Cortex of kidney (tissue), 1 donor: ENCODE measurements around the gene PHF5A.

Source experiments
- DNase-seq: peaks from one replicate; lab custom pipeline; 2025; lab: John Stamatoyannopoulos, UW

The PHF5A gene, protein sequence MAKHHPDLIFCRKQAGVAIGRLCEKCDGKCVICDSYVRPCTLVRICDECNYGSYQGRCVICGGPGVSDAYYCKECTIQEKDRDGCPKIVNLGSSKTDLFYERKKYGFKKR

DNA sequence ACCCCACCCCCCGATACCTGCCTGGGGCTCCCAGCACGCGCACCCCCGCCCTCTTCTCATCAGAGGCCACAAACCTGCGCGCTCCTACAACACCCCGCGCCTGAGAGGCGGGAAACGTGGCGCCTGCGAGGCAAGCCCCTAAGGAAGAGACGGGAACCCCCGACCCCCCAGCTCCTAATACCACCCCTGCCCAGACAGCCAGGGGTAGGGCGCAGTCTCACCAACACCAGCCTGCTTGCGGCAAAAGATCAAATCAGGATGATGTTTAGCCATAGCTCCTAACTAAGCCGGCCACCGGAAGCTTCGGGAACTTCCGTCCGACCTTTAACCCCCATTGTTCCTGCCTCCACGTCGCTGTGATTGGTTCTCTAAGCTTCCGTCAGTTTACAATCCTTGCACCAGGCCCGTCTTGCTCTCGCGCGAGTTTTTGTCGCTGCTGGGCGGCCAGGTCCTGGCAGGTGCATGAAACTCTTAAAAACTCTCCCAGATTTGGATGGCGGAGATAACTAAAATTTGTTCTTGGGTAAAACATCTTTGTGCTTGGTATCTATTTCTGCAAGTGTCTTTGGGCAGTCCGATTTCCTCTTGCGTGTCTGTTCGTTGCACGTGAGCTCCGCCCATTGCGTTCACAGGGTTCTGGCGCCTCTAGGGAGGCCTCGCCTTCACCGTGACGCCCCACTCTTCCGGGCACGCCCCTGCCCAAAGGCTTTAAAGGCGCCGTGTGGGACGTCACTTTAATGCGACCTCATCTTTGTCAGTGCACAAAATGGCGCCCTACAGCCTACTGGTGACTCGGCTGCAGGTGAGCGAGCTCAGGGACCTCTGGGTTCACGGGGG, at the start of gene PHF5A, which contains the start of gene ACO2:
Gene PHF5A (minus strand): TSS at position 312 of the 837 bp plus-strand sequence. CDS start 39 bp downstream, at position 273.
Gene ACO2 (plus strand): TSS at position 737 of the 837 bp plus-strand sequence. CDS start 30 bp downstream, at position 767.
- no peak for DNase-seq

DNA sequence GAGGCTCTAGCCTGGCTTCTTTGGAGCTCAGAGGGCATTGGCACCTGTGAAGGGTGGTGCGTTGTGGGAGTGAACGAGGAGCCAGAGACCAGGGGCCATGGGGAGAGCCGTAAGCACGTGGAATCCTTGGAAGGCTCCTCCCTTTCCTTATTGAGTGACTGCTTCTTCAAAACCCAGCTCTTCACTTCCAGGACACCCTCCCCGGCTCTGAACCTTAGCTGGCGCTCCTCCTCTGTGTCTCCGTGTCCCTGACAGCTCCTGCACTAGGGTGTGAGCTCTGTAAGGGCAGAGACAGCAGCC, 49.5 kb upstream of the PHF5A start:
- DNase-seq: no peak

DNA sequence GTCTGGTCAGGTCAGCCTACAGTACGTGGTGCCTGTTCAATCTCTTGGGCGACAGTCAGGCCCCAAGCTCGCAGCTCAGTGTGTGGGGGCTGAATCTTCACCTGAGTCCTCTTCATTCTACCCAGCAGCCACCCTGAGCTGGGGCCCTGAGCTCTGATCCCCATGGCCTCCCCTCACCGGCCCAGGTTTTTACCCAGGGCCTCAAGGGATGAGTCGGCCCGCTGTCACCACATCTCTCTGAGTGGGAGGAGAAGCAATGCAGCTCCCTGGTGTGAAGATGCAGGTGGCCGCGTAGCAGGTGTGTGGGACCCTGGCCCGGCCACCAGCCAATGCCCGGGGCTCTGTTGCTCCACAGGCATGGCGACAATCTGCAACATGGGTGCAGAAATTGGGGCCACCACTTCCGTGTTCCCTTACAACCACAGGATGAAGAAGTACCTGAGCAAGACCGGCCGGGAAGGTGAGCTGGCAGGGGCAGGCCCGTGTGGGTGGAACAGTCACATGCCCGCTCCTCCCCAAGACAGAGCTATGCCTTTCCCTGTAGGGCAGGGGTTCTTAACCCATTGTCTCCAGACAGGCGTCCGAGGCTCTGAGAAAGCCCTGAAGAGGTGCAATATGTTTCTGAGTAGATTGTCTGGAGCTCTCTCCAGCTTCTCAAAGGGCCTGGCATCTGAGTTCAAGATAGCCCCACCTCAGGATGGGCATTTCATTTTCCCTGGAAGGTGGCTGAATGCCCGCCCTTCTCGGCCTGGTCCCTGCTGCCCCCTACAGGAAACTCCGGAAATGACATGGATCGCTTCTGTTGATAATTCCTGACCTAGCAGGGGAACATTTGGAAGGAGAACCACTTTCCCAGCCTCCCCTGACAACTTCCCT, 48.9 kb upstream of the PHF5A start:
- no peak for DNase-seq

DNA sequence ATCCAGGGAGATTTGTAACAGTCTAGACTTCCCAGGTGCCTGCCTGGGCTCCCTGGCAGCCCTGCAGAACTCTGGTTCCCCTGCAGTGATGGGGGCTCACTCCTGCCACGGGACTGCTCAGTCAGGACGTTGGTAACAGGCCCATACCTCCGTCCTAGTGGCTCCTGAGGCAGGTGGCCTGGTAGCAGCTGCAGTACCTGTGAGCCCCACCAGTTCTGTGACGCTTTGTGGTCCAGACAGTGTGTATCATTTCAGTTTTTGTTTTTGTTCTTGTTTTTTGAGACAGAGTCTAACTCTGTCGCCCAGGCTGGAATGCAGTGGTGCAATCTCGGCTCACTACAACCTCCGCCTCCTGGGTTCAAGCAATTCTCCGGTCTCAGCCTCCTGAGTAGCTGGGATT, 48.0 kb upstream of the PHF5A start:
- no peak for DNase-seq

DNA sequence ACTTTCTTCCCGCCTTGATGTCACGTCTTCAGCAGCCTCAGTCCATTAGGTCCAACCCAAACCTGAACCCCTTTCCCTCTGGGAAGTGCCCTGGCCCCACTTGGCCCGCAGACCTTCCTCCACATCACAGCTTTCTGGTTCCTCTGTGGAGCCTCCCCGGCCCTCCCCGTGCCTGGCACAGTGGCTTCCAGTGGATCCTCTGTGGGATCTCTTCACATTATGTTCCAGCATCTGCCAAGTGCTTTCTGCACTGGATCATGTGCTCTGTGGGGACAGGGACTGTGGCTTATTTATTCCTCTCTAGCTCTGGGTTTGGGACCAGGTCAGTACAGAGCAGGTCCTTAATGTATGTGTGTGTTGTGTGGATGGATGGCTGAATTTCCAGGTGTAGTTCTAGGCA, 44.9 kb upstream of the PHF5A start:
- no peak for DNase-seq

DNA sequence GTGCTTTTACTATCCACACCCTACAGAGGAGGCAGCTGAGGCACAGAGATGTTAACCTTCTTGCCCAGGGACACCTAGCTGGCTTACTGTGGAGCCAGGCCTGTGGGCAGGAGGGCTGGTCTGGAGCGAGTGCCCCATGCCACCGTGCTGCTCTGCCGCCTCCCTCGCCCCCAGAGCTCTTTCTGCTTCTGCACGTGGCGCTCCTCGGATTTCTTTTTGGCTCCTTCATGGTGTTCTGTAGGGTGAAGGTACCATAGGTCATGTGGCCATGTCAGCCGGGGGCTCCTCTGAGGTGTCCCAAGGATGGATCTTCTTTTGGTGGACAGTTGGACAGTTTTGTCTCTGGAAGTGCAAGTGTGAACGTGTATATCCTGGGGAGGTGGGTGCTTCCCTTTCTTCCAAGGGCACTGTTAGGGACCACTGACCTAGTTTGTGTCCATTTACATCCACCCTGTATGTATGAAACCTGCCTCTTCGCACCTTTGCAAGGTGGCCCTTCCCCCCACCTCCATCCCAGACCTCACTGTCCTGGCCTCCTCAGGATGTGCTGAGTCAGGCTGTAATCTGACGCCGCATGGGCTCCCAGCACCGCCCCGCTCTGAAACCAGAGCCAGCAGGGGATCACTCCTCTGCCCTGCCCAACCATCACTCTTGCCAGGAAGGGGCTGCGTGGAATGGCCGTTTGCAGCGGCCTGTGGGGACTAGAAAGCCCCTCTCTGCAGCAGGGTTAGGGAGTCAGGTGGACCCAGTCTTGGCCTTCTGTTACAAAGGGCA, 44.1 kb upstream of the PHF5A start:
- DNase-seq: no peak

DNA sequence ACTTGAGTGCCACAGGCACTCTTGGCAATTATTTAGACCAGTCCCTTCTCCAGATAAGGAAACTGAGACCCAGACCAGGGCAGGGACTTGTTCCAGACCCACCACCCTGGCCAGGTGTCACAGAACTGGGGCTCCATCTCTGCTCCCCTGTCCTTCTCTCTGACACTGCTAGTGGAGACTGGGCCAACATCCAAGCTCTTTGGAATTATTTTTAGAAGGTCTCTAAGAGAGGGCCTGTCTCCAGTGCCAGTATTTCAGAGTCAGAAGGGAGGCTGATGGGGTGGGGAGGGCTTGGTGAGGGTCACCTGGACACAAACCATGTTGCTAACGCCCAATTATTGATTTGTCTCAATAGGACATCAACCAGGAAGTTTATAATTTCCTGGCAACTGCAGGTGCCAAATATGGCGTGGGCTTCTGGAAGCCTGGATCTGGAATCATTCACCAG, 43.1 kb upstream of the PHF5A start:
- DNase-seq: no peak

DNA sequence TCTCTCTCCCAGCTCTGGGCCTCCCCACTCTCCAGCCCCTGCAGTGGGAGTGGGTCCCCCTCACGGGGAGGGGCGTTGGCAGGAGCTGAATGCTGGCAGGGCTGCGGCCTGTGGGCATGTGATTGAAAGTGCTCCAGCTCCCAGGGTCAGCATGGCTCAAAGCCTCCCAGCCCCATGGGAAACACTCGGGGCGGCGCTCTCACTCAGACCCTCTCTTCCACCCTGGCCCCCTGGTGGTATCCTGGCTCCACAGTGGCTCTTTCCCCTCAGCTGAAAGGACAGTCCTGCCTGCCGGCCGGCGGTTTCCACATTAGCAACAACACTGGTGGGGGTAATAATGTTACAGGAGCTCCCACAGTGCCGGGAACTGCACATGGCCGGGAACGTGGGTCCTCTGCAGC, 40.3 kb upstream of the PHF5A start:
- no peak for DNase-seq

DNA sequence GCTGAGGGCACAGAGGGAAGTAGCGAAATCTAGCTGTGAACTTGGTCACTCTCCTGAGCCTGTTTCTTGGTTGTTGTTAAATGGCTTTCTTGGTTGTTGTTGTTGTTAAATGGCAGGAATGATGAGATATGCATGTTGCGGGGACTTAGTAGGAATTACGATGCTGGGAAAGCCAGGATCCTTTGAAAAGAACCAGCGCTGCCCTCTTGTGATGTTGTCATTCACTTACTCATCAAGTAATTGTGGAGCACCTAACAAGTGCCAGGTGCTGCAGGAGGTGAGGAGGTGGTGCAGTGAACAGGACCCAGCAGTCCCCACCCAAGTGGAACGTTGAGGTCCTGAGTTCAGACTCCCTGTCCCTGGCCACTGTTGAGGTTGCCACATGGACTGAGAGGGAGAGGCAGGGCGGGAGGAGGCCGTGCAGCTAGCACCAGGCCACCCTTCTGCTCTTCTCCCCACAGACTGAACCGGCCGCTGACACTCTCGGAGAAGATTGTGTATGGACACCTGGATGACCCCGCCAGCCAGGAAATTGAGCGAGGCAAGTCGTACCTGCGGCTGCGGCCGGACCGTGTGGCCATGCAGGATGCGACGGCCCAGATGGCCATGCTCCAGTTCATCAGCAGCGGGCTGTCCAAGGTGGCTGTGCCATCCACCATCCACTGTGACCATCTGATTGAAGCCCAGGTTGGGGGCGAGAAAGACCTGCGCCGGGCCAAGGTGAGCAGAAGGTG, 39.0 kb upstream of the PHF5A start:
- DNase-seq: no peak

DNA sequence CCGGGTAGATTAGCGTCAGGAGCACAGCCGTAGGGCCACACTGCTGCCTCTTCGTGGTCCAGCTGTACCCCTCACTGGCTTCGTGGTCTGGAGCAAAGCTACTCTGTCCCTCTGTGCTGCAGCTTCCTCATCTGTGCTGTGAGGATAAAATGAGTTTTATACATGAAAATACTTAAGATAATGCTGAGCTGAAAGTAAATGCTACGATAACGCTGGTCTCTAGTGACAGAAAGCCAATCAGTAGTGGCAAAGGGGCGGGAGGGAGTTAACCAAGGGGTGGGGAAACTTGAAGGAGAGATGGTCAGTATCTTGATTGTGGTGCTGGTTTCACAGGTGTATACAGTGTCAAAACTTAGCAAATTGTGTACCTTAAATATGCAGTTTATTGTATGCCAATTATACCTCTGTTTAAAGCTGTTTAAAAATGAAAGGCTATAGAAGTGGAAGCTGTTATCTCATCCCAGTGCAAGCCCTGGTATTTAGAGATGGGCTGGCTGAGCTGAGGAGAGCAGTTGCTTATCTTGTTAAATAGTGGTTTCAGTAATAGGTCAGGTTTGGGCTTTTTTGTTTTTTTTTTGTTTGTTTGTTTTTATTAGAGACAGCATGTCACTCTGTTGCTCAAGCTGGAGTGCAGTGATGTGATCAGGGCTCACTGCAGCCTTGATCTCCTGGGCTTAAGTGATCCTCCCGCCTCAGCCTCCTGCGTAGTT, 37.2 kb upstream of the PHF5A start:
- no peak for DNase-seq

DNA sequence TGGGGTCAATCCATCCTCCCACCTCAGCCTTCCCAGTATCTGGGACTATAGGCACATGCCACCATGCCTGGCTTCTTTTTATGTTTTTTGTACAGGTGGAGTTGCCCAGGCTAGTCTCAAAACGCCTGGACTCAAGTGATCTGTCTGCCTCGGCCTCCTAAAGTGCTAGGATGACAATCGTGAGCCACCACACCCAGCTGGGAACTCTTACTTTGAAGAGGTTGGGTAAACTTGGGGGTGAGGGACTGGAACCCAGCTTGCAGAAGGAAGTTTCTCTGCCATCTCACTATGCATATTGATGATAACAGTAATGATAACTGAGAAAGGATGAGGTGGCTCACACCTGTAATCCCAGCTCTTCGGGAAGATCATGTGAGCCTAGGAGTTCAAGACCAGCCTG, 36.3 kb upstream of the PHF5A start:
- DNase-seq: no peak

DNA sequence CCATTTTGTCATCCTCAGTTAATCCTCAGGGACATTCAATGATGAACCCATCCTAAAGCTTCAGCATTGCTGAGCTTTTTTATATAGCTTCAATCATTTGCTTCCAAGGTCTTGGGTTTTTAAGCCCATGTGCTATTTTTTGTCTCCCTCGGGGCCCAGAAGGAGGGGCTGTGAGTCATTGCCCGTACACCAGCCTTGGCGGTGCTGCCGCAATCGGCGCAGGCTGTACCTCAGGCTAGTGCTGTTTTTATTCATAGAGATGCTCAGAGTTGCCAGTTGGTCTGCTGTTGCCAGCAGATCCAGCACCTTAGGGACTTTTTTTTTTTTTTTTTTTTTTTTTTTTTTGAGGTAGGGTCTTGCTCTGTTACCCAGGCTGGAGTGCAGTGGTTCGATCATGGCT, 35.9 kb upstream of the PHF5A start:
- no peak for DNase-seq

DNA sequence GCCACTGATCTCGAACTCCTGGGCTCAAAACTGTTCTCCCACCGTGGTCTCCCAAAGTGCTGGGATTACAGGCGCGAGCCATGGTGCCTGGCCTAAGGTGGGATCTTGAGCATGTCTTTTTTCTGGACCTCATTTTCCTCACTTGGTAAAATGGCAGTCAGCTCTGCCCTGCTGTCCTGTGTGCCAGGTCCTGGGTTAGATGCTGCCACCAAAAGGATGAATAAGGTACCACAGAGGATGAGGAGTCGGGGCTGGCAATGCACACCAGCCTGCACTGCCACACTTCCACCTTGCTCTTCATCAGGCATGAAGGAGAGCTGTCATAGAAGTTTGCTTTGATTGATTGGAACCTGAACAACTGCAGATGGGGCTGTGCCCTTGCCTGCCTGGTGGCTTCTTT, 32.7 kb upstream of the PHF5A start:
- DNase-seq: no peak

DNA sequence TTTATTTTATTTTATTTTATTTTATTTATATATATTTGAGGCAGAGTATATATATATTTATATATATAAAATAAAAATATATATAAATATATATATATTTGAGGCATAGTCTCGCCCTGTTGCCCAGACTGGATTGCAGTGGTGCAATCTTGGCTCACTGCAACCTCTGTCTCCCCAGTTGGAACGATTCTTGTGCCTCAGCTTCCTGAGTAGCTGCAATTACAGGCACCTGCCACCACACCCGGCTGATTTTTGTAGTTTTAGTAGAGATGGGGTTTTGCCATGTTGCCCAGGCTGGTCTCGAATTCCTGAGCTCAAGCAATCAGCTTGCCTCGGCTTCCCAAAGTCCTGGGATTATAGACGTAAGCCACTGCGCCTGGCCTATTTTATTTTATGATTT, 31.8 kb upstream of the PHF5A start:
- DNase-seq: no peak

DNA sequence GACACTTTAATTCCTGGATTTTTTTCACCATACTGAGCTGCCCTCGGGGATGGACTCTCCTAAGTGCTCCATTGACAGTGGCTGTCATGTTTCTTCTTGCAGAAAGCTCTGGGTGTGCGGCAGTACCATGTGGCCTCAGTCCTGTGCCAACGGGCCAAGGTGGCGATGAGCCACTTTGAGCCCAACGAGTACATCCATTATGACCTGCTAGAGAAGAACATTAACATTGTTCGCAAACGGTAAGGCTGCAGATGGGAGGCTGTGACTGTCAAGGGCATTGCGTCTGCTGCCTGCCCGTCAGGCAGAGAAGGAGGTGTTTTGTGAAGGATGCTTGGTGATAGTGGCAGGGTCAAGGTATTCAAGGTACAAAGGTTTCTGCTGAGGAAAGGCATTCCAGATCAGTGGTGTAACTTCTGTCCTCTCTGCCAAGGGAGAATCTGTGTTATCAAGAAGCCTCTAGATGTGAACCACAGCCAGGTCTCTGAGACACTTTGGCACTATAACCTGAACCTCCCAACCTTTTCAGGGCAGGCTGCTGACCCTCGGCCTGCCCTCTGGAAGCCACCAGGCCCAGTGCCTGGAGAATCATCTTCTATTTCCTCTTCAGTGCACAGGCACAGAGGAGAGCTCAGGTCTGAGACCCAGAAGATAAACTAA, 31.3 kb upstream of the PHF5A start:
- no peak for DNase-seq

DNA sequence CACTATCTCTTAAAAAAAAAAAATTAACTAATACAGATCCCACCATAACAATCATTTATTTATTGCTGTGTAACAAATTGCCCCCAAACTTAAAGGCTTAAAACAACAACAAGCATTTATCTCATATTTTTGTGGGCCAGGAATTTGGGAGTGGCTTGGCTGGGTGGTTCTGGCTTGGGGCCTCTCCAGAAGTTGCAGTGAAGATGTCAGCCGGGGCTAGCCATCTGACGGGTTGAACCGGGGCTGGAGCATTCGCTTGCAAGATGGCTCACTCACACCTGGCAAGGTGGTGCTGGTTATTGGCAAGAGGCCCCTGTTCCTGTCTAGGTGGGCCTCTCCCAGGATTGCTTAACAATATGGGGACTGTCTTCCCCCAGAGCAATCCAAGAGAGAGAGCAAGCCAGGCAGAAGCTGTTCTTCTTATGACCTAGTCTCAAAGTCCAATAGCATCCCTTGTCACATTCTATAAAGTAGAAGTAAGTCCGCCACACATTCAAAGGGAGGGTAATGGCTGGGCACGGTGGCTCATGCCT, 29.9 kb upstream of the PHF5A start:
- DNase-seq: no peak

DNA sequence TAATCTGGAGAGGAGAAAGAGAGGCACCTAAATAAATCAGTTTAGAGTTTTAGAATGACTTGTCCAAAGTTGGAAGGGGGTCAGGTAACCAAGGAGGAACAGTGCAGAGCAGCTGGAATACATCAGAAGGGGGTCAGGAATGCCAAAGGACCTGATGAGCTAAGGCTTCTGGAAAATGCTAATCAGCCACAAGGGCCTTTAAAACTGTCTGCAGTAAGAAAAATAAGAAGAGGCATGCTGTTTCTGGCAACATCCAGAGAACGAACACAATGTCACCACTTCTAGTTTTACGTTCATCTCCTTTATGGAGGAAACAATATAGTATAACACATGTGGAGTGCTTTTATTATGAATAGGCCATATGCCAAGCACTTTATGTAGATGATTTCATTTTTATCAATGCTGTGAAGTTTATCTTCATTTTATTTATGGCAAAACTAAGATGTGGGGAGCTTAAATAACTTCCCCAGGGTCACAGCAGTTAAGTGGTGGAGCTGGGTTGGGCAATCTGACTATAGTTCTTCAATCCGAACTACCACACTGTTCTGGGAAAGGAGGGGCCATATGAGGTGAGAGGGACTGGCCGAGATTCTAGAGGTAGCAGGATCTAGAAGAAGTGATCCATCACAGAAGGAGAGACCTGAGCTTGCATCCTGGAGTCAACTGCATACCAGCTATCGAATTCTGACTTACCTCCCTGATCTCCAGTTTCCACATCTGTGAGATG, 23.0 kb upstream of the PHF5A start:
- DNase-seq: no peak

DNA sequence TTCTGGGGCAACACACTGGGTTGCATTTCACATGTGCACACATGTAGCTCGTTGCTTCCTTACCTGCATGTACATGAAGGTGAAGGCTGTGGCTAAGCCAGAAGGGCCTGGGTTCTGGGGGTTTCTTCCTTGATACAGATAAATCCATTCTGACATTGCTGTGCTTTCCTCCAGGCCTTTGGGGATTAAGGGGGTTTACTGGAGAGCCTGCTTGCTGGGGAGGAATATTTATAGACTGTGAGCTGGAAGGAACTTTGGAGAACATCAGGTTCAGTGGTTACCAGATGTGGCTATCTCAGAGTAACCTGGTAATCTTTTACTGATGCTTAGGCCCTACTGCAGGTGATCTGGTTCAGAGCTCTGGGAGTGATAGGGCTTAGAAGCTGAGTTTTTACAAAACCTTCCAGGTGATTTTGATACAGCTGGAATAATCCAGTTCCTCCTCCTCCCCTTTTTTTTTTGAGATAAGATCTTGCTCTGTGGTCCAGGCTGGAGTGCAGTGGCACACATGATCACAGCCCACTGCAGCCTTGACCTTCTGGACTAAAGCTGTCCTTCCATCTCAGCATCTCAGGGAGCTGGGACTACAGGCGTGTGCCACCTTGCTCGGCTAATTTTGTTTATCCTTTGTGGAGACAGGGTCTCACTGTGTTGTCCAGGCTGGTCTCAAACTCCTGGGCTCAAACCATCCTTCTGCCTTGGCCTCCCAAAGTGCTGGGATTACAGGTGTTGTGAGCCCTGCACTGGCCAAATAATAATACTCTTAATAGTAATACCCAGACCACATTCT, 20.3 kb upstream of the PHF5A start:
- DNase-seq: no peak
